Measurements from ENCODE around the gene CPLX1. TPM values are rescaled to one million over a fixed set of nuclear protein-coding genes. Genes with fewer than 3 reads are reported as not detected.
"Not testable (repeated sequence)": the region's sequence is repeated elsewhere in the genome, so short reads cannot be mapped to it uniquely, and the experiment has no call there.

Gene CPLX1
- total RNA-seq, 2 donors from 2014 or later, result 2.5 to 5.1 TPM

GRCh38 chr4:823761-824460, 2.0 kb downstream of the CPLX1 start:
- peak; percentile 54 for DNase-seq (ENCODE audit: low spot score)
- intact Hi-C loops (cut with DNase I), result no loop called here

DNA sequence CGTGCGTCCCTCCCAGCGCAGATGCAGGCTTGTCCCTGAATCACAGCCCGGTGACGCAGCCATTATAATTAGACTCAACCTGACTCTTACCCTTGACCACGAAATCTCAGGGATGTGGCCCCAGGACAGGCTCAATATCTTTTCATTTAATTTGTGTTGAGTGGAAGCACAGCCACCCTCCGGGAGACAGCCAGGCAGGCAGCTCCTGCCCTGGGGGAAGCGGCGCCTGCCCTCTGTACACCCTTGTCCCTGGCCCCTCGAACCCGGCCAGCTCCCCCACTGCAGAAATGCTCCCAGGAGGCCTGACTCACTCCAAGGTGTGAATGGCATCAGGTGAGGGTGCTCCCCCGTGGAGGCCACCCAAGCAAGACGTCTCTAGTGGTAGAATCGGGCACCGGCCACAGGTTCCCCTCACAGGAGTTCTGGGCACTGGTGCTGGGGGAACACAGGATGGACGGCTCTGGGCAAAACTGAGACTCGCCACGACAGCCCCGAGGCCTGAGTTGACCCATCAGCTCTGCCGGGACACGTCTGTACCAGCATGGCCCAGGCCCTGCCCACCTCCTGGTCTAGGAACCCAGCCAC, 2.7 kb downstream of the CPLX1 start:
- DNase-seq (ENCODE audit: low spot score), result peak; percentile 78

GRCh38 chr4:822361-823175, 3.4 kb downstream of the CPLX1 start:
- intact Hi-C loops (cut with DNase I), result no loop called here
- DNase-seq (ENCODE audit: low spot score), result peak; percentile 53

More for the DNA sequence above, 2.7 kb downstream of the CPLX1 start:
- intact Hi-C loops (cut with DNase I), result no loop called here

DNA sequence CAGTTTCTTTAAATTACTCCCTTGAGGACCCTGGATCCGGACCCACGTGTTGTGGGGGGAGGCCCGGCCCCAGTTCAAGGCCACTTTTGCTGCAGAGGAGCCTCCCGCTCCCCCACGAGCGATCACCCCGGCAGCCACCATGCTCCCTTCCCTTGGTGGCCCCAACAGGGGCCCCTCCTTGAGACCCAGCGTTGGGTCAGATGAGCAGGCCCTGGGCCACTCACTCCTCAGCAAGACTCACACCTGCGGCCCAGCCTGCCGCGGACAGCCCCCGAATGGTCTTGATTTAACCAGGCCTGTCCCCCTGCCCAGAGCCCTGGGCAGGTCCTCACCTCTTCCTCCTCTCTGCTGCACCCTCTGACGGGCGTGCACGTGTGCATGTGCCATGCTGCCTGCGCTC, 4.3 kb downstream of the CPLX1 start:
- peak; percentile 76 for DNase-seq (ENCODE audit: low spot score)
- intact Hi-C loops (cut with DNase I), result no loop called here

DNA sequence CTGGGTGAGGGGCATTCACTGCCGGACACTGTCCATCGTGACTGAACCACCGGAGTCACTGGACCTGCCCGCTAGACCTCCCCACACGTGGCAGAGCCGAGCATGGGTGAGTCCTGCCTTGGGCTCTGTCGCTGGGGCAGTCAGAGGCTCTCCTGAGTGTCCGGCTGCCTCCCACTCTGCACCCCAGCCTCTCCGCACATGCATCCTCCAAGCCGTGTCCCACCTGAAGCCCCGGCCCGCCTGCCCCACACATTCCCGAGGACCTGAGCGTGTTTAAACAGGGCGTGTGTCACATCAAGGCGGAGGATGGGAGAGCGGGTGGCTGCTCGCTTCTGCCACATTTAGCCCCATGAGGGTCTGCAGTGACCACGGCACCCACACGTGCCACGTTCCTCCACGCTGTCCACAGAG, 4.7 kb downstream of the CPLX1 start:
- intact Hi-C loops (cut with DNase I), result no loop called here
- DNase-seq (ENCODE audit: low spot score), result peak; percentile 63

- intact Hi-C loops (cut with DNase I), result no loop called here
- peak; percentile 67 for DNase-seq (ENCODE audit: low spot score)
Observed at GRCh38 chr4:820230-821172, 5.4 kb downstream of the CPLX1 start.

DNA sequence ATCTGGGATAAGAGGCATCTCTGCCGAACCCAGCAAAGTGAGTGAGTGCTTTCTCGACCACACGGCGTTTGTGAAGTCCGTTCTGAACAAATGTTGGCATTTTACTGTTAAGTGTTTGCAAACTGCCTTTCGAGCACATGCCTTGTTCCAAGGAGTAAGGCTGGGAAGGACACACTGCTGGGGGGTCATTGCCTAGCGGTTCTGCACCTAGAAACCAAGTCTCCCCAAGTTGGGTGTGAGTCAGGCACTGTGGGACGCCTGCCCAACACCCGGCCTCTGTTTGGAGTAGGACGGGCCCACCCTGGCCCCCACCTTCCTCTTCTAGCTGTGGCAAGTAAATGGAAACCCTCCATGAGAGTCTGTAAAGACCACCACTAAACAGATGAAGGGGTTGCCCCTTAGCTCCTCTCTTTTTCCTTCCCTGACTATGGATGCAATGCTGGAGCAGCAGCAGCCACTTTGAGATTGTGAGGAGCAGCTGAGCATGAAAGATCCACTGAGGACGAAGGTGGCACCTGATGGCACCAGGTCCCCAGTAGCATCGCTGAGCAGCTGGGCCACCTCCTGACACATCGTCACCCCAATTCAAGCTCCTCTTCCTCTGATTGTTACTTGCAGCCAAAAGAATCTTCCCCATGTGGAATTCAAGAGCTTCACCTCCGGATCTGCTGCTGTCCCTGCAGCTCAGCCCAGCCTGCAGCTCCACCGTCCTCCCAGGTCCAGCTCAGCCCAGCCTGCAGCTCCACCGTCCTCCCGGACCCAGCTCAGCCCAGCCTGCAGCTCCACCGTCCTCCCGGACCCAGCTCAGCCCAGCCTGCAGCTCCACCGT, 6.3 kb downstream of the CPLX1 start:
- peak; percentile 48 for DNase-seq (ENCODE audit: low spot score)
- intact Hi-C loops (cut with DNase I), result no loop called here

DNA sequence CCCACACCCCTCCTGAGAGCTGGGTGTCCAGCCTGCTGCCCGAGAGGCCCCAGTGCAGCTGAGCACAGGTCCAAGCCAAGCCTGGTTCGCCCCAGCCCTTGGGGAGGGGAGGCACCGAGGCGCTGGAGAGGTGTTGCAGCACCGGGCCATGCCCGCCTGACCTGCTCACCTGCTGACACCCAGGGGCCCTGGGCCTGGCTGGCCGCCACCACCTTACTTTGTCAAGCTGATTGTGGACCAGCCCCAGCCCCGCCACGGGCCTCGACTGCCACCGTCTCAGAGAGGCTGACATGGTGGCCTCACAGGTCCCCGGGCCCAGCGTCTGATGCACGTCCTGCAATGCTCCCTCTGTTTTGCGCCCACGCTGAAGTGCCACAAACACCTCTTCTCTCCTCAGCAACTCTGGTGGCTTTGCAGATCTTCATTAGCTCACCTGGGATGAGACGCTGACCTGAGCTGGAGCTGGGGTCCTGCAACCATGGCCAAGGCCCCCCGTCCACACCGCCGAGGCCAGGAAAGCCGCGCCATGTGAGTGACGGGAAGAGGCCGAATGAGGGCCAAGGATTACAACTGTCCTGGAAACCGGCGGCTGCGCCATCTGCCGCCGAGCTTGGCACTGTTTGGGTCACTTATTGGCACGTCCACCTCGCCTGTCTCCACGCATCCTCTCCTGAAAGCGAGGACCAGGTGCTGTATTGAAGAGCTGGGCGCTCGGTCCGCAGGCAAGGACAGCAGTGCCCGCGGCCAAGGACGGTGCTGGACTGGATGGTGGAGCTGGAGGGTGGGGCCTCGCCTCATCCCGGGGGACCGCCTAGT, 7.6 kb downstream of the CPLX1 start:
- peak; percentile 78 for DNase-seq (ENCODE audit: low spot score)
- intact Hi-C loops (cut with DNase I), result no loop called here

- intact Hi-C loops (cut with DNase I), result no loop called here
- DNase-seq (ENCODE audit: low spot score), result peak; percentile 22
Observed at GRCh38 chr4:815464-816146, 10.3 kb downstream of the CPLX1 start.

GRCh38 chr4:814312-814850, 11.5 kb downstream of the CPLX1 start:
- peak; percentile 47 for DNase-seq (ENCODE audit: low spot score)
- intact Hi-C loops (cut with DNase I), result no loop called here

DNA sequence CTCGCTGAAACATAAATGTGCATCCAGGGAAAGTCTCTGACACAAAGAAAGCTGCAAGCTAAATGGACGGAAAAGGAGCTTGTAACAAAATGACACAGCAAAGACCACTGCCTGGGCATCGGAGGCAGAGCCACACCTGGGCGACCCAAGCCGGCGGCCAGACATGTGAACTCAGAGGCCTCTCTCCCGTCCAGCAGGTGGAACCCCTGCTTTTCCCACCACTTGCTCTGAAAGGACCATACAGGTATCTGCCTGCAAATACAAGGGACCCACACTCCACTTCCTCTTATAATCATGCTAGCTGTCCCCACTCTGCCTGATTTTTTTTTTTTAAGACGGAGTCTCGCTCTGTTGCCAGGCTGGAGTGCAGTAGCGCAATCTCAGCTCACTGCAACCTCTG, 12.0 kb downstream of the CPLX1 start:
- intact Hi-C loops (cut with DNase I), result no loop called here
- DNase-seq (ENCODE audit: low spot score), result peak; percentile 54

DNA sequence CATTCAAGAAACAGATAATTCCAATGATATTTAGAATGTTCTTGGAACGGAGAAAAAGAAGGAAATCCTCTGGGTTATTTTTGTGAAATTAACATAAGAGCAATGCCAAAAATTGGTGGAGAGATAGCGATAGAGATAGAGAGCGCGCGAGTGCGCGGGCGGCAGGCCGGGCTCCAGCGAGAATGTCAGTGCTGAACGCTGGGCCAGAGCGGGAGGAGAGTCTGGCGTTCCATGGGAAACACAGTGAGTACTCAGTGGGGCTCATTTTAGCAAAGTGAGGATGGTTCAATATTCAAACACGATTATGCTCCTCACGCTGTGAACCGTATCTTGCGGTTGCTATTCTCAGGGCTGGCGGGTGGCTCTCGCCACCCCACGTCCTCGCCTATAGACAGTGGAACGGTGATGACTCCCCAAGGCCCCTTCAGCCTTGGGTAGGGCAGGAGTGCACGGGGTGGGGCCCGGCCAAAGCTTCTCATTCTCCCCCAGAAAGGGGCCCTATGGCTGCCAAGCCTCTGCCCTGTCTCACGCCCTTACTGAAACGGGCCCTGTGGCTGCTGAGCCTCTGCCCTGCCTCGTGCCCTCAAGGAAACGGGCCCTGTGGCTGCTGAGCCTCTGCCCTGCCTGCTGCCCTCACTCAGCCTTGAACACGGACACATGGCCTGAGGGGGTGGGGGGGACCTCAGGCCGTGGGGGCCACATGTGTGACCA, 16.9 kb downstream of the CPLX1 start:
- peak; percentile 76 for DNase-seq (ENCODE audit: low spot score)
- intact Hi-C loops (cut with DNase I), result no loop called here

DNA sequence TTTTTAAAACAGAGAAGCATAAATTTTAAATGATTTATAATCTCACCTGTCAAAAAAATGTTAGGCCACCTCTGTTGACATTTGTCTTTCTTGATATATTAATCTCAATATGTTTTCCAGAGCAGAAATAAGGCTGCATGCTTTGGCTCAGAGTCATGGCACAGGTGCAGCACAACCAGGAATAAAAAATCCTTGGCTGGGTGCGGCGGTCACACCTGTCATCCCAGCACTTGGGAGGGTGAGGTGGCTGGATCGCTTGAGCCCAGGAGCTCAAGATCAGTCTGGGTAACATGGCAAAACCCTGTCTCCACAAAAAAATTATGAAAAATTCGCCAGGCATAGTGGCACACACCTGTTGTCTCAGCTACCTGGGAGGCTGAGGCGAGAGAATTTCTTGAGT, 18.1 kb downstream of the CPLX1 start:
- intact Hi-C loops (cut with DNase I), result no loop called here

DNA sequence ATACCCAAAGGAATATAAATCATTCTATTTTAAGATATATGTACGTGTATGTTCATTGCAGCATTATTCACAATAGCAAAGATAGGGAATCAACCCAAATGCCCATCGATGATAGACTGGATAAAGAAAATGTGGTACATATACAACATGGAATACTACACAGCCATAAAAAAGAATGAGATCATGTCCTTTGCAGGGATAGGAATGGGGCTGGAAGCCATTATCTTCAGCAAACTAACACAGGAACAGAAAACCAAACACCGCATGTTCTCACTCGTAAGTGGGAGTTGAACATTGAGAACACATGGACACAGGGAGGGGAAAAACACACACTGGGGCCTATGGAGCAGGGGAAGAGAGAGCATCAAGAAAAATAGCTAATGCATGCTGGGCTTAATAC, 18.9 kb downstream of the CPLX1 start:
- DNase-seq (ENCODE audit: low spot score); intact Hi-C loops (cut with DNase I): not testable (repeated sequence)

More for the DNA sequence above, 18.1 kb downstream of the CPLX1 start:
- DNase-seq (ENCODE audit: low spot score), result peak; percentile 10

DNA sequence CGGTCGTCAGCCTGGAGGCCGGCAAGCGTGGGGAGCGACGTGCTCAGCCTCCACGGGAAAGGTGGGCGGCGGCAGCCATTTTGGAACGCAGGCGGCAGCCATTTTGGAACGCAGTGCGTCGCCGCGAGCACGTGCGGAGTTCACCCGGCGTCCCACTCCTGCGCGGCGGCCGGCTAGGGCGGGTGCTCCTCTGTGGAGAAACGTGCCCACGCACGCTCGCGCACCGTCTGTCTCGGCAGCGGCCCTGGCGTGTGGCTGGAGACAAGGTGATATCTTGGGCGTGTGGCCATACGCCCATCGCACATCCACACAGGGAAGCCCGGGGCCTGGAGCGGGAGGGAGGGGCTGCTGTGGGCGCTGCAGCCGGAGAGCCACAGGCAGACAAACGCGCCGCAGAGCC, 21.1 kb downstream of the CPLX1 start:
- DNase-seq (ENCODE audit: low spot score), result peak; percentile 53

DNA sequence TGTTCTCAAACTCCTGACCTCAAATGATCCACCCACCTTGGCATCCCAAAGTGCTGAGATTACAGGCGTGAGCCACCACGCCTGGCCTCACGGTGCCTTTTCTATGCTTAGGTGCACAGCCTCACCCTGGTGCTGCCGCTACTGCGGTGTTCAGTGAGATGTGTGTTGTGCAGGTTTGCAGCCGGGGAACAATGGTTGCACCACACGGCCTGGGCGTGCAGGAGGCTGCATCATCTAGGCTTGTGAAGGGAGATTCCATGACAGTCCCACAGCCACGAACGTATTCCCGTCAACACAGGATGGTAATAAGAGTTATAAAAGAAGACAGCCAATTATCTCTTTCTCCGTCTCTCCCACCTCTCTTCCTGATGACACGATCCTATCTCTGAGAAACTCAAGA, 22.0 kb downstream of the CPLX1 start:
- intact Hi-C loops (cut with DNase I), result no loop called here
- no peak for DNase-seq (ENCODE audit: low spot score)

More for the DNA sequence above, 21.1 kb downstream of the CPLX1 start:
- intact Hi-C loops (cut with DNase I), result no loop called here

All from posterior vena cava (tissue), 2 donors.